Fibroblast of skin of right quadriceps (primary cell): ENCODE results near the gene DCC.

Source experiments
- DNase-seq: peaks from one replicate; pipeline ENCODE4 v3.0.0-alpha.2; 2013

DCC gene

DNA sequence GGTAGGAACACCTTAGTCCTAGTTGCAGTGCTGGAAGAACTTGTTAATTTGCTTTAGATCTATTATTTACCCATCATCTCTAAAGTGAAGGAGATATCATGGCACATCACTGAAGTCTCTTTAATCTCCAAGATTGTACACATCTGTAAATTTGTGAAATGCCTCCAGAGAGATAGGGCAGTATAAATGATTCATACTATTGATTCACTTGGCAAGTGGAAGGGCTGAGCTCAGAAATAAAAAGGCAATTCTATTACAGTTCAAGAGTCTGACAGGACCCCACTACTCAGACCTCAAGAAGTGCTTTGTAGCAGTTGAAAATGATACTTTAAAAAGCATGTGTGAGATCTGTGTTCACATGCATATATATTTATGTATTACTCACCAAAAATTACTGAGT lies 489.3 kb downstream of the DCC start:
- no peak for DNase-seq

DNA sequence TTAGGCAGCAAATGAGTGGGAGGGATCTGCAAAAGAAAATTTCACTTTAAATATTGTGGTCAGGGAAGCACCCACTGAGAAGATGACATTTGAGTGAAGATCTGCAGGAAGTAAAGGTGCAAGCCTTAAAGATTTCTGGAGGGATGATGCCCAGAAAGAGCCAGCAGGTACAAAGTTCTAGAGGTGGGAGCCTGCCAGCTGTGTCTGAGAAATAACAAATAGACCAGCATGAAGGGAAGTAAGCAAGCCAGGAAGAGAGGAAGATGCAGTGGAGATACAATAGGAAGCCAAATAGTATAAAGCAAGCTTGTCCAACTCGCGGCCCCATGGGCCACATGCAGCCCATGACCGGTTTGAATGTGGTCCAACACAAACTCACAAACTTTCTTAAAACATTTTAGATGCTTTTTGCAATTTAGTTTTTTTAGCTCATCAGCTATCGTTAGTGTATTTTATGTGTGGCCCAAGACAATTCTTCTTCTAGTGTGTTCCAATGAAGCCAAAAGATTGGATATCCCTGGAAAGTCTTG lies 489.9 kb downstream of the DCC start:
- no peak for DNase-seq

DNA sequence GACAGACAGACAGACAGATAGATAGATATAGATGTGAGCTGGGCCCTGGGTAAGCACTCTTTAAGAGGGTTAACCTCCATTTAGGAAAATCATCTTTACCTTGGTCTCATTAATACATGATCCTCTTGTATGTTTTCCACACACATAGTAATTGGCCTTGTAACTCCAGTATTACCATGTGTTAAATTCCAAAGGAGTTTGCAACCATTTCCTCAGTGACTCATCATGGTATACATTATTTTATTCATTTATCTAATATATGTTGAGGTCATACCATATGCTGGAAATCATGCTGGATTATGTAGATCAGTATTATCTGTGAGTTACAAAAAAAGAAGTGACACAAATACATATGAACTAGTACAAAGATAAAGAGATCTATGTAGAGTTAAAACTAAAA lies 504.3 kb downstream of the DCC start:
- DNase-seq = peak; percentile 32

DNA sequence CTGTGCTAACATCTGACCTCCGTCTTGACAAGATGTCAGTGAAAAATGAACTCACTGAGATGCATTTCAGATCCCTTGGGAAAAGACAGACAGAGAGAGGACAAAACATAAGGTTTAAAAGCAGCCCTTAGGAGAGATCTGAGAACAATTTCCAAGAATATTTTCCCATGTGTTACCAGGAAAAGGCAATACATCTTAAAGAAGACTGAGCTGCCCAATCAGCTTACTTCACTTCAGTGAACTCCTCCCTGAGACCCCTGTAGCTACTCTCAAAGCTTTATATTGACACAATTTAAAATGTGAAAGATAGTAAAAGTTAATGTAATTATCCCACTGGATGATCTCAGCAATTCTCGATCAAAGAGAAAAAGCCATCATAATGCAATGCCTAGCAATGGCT lies 505.0 kb downstream of the DCC start:
- DNase-seq = no peak

DNA sequence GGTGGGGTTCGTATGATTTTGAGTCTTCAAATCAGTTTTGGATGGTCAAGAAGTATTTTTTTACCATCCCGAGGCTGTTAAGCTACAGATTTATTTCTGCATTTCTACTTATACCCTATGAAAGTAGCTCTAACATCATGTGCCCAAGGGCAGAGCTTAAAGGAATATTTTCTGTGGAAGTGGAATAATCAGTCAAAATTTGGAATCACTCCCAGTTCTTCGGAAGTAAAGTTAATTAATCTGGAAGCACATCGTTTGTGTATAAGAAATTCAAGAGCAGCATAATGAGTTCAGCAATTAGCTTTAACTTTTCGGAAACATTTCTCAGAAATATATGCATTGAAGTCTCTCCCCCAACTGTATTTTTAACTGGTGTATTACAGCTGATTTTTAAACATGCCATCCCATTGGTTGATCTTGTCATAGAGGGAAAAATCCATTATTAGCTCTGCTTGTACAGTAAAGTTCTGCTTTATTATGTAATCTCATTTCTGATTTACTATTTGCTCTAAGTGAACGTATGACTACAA lies 510.1 kb downstream of the DCC start:
- DNase-seq = no peak

DNA sequence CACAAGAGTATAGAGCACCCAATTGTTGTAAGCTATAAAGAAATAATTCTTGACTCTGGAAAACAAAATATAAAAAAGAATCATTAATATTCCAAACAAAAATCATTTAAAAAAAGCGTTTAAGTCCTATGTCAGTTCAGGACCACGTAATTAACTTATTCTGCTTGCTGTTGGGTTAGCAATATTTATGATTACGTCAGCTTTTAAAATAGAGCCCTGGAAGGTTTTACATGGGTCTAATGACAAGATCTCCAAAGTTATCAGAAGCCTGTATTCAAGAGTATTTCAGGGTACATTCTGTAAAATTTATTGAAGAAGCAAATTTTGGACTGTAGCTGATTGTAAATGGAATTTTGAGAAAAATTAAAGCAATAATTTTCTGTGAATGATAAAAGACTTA lies 521.6 kb downstream of the DCC start:
- DNase-seq = no peak

DNA sequence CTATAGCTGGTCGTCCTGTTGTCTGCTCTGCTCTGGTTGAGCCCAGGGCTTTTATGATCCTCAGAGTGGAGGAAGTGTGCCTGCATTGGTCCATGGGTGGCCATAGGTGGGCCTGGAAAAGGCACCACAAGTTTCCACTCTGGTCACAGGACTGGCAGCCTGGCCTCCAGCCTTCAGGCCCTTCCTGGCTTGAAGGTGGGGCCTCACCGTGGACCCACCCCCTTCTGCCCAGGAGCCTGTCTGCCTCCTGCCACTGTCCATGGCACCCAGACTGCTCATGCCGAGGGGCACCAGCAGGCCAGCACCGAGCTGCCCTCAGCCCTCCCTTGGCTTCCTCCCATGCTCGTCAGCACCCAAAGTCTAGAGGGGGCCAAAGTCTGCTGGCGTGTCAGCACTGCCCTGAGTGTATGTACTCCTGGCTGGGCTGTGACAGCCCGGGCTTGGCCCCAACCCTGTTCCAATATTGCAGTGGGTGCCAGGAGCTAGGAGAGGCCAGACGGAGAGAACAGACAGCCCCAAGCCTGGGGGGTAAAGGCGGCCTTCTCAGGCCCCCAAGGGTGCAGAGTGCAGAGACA lies 529.4 kb downstream of the DCC start:
- DNase-seq = no peak

DNA sequence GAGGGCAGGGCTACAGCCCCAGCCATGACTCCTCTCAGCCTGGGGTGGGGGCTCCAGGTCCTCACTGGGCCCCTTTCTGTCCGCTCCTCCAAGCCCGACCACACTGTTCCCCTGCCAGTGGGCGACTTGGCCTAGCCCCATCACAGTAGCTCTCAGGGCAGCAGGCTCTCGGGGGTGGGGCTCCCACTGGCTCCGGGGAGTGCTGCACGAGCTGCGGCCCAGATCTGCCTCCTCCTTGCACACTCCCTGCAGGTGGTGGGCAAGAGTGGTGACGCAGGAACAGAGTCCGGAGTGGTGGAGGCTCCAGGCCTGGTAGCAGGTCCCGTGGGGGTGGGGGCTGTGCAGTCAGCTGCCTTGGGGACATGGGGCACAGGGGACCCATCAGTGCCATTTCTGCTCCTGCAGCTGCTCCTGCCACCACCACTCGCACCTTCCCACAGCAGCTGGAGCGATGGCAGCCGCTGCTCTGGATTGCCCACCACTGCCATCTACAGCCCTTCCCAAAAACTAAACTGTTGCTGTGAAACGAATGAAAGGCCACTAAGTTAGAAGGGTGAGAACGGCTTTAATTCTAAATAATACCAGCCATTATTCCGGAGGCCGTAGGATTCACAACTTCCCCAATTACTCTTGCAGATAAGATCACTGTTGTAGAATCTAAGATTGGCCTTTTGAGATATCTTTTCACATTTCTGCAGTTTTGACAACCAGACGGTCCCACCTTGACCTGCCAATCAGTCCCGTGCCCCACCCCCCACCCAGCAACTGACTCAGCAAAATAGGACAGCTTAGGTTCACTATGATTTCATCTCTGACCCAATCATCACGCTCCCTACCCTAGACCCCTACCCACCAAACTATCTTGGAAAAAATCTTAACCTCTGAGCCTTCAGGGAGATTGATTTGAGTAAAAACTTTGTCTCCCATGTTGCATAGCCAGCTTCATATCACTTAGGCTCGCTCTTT lies 530.2 kb downstream of the DCC start:
- DNase-seq = no peak

DNA sequence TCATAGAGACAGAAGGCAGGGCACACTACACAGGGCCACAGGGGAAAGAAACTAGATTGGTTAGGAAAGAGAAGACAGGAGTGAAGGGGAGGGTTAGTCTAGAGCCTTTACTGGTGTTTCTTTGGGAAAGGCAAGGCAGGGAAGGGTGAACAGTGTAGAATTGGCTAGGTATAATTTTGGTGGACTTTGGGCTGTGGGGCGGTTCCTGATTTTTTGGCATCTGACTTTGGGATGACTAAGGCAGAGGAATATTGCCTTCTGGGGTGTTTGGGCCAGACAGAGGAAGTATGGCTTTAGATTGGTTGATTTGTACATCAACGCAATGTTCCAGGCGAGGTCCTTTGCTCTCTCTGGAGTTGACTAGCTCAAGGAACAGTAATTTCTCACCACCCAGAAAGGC lies 534.8 kb downstream of the DCC start:
- DNase-seq = no peak

DNA sequence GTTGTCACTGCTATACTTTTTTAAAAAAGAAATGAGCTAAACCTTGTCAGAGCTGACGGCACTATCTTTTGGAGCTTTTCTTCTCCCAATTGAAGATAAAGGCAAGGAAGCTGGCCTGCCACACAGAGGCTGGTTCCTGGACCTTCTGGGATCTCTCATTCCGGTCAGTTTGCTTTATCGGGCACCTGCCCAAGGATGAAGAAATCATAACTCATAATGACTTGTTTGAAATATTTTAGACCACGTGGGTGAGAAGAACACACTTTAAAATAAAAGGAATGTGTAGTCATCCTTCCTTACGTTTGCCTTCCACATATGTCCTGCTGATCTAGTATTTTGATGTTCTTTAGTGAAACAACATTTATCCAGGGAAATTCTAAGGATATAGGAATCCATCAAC lies 535.7 kb downstream of the DCC start:
- no peak for DNase-seq

DNA sequence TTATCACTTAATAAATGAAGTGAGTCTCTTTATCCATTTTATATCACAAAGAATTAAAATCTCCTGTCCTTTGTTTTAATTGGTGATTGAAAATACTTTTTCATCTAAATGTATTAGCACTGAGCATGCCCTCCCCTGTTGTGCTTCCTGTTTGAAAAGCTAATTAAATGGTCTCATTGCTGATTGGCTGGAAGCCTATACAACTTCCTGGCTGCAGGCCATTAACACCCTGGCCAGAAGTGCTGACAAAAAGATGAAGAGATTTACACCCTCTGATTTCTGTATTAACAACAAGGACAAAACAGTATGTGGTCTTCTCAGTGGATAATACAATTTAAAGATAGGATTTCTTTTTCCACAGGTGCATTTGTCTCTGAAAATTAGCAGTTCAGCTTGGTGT lies 548.0 kb downstream of the DCC start:
- DNase-seq = no peak

DNA sequence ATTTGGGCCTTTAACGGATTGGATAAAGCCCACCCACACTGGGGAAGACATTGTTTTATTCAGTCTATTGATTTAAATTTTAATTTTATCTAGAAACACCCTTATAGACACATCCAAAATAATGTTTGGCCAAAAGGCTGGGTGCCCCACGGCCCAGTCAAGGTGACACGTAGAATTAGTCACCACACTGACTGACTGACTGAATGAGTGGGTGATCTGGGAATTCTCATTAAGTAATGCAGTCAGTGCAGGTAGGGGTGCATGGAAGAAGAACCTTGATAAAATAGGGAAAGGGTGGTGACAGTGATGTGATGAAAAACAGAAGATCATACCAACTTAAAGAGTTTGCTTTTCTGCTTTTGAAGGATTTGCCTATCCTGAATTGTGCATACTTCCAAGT lies 554.8 kb downstream of the DCC start:
- DNase-seq = no peak

DNA sequence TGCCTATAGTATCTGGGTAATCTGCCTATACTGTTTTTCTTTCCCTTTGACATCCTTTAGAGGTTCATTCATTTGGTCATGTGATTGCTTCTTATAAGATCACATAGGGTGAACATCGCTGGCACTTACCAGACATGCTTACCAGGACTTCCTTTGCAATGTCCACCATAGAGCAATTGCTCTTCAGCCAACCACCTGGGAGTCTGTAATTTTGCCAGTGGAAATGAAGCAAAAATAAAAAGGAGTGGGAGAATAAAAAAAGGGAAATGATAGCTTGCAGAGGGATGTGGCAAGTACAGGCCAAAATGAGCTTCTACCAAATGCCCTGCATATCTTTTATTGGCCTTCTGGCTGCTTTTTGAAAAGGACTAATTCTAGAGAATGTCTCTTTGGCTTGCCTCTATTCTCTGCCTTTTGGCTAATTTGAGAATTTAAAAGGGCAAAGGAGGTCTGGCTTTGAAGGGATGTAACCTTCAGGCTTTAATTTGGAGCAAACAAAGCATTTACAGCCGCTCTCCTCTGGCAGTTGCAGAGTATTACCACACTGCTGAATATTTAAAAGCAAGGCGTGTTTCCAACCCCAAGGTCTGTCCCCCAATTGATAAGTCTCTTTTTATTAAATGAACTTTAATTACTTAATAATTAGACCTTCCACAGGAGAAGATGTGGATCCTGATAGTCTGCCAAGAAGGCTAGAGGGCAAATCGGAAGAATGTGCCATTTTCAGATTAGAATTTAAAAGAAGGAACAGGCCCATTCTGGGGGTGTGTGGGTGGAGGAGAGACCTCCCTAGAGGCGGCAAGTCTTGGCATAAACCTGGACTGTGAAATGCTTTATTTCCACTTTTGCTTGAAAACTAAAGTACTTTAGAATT lies 557.9 kb downstream of the DCC start:
- no peak for DNase-seq

DNA sequence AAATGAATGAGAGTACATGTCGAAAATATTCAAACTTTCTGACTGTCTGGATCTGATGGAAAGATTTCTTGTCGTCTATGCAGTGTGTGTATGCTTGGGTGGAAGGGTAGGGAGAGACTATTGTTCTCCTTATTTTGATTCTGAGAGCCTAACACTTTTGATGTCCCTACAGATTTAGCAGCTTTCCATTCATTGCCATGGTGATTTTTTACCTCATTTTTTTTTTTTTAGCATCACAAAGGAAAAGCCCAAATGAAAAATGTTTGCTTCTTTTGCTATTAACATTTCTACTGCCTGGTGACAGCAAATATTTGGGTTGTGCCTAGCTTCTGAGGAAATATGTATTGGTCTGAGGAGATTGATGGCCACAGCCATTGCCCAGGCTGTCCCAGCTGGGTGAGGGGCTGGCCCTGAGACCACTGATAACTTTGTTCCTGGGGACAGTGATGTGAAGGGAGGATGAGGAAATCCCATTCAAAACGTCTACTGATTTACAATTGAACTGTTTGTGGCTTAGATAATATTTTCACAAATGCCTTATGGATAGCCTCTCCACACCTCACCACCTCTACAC lies 558.6 kb downstream of the DCC start:
- no peak for DNase-seq

DNA sequence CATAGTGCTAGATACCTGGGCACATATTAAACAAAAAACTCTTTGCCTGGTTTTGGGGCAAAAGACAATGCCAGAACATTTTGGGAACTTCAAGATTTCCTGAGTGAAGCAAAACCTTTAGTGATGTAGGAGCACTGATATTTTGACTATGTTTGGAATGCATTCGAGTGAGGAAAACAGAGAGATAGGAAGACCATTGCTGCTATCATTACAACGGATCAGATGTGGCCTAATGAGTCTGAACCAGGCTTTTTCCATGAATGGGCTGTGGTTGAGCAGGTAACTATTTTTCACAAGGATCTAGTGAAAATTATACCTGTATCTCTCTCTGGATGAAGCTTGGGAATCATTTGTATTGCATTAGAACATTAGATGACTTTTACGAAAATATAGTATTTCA lies 562.2 kb downstream of the DCC start:
- no peak for DNase-seq

DNA sequence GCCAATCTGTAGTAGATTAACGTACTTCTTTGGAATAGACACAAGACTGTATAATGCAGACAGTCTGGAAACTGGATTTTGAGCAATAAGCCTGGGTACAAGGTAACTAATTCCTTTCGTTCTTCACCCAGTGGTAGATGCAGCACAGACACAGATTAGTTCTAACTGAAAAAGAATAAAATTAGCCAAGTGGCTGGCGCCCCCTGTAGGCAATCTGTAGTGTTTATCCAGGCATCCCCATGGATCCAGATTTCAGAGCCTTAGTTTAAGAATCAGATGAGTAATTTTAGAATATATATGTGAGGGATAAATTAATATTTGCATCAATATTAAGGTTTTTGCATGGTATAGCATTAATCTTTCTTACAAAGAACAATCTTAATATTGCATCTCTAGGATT lies 563.9 kb downstream of the DCC start:
- peak; percentile 14 for DNase-seq

DNA sequence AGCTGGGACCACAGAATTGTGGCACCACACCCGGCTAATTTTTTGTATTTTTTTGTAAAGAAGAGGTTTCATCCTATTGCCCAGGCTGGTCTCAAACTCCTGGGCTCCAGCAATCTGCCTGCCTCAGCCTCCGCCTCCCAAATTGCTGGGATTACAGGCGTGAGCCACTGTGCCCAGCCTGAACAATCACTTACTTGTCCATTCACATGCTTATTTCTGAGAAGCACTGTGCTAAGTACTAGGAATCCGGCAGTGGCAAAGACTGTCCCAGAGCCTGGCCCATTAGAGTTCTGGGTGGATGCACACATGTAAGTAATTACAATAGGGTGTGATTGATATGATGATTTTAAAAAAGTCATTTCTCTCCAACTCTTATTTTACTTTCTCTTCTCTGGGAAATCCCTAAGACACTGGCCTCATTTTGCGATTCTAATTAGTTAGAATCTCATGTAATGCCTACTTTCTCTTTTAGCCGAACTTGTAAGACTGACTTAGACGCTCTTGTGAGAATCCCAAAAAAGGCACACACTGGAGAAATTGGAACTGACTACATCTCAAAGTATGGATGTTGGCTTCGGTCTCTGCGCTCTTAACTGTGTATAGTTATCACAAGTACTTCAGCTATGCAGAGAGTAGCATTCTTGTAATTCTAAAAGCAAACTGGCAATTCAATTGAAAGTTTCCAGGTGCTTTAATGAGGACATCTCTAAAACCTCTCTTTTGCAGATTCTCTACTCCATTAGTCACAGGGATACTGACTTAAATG lies 567.7 kb downstream of the DCC start:
- no peak for DNase-seq

DNA sequence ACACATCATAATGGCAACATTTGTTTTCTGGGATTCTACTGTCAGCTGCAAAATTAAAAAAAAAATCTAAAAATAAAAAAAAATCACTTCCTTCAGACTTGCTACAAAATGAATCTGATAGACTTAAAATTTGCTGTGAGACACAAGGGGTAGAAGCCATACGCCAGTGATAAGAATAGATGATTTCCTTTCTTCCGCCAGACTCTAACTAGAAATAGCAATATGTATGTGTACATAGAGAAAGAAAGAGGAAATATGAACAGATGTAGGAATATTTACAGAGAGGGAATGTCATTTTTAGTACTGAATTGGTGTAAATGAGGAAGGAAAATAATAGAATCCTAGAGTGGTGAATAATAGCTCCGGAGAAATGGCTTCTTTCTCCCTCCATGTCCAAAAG lies 574.2 kb downstream of the DCC start:
- DNase-seq = no peak

DNA sequence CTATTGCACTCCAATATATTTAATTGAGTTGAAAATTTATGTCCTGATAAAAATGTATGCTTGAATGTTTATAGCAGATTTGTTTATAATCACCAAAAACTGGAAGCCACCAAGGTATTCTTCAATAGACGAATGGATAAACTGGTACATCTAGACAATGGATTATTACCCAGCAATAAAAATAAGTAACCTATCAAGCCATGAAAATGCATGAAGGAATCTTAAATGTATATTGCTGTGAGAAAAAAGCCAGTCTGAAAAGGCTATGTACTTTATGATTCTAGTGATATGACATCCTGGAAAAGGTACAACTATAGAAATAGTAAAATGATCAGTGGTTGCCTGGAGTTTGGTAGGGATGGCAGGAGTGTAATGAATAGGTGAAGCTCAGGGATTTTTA lies 580.7 kb downstream of the DCC start:
- DNase-seq = no peak

DNA sequence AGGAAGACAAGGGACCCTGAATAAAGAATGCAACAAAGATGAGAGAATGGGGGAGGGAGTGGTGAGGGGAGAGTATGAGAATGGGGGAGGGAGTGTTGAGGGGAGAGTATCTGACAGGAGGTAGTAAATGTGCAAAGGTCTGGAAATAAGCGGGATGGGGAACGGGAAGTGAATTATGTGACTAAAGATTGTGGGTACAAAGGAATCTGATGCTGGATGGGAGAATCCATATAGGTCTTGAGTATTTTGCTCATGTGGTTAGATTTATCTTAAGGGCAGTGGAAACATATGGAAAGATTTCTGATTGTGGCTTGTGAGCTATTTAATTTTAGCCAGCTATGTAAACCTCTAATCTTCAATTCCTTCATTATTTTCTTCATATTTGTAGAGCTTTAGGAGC lies 593.4 kb downstream of the DCC start:
- DNase-seq = peak; percentile 23

DNA sequence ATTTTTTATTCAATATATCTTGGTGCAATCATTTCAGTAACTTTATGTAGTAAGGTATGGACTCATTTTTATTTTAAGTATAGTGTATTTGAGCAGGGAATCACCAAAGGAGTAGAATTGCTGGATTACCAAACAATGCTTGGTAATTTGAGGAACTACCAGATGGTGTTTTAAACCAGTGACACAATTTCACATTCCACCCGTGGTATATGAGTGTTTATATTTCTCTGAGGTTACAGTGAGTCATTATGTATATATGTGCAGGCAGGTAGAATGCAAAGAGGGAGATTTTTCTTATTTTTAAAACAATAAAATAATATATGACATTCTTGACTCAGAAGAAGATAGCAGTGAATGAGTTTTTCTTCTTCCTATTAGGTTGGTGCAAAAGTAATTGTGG lies 596.9 kb downstream of the DCC start:
- DNase-seq = peak; percentile 18

DNA sequence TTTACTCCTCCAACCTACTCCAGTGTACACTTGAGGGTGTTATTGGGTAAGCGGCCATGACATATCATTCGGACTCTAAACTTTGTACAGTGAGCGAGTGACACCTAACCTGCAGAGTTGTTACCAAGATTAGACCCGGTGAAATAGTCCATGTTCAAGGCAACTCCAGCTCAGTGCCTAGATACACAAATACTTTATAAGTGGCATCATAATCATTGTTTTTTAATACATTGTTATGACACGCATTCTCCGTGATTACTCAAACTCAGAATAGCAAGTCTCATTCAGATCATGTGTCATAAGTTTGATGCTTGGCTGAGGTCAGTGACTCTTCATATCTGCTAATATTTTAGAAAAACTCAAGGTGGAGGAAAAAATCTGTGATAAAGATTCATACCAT lies 597.8 kb downstream of the DCC start:
- DNase-seq = no peak
